ENCODE data around the gene ATP6V0B.
A peak's percentile ranks its signal among the peaks of the same experiment; 100 is the strongest.

Gene ATP6V0B

GRCh38 chr1:43974443-43975248, at the start of gene ATP6V0B:
Gene ATP6V0B, plus strand, starts transcription at chr1:43974960. Its CDS starts 81 bp downstream, at chr1:43975041.
- TF ChIP-seq, protein P1, sequence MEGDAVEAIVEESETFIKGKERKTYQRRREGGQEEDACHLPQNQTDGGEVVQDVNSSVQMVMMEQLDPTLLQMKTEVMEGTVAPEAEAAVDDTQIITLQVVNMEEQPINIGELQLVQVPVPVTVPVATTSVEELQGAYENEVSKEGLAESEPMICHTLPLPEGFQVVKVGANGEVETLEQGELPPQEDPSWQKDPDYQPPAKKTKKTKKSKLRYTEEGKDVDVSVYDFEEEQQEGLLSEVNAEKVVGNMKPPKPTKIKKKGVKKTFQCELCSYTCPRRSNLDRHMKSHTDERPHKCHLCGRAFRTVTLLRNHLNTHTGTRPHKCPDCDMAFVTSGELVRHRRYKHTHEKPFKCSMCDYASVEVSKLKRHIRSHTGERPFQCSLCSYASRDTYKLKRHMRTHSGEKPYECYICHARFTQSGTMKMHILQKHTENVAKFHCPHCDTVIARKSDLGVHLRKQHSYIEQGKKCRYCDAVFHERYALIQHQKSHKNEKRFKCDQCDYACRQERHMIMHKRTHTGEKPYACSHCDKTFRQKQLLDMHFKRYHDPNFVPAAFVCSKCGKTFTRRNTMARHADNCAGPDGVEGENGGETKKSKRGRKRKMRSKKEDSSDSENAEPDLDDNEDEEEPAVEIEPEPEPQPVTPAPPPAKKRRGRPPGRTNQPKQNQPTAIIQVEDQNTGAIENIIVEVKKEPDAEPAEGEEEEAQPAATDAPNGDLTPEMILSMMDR (conservative IDR thresholded peaks at IDR 0.05), result no peak; the same call in 1 of the 2 replicates
- peak; percentile 69; the same call in 1 of the 2 replicates for TF ChIP-seq ZFX (IDR thresholded peaks at IDR 0.05)
- peak within 1 kb of the TSS; percentile 96 for H3K27ac ChIP-seq

- no peak for TF ChIP-seq ZFX (IDR thresholded peaks at IDR 0.05)
- TF ChIP-seq, protein P1 (conservative IDR thresholded peaks at IDR 0.05), result no peak
- no peak overlapping the region for H3K27ac ChIP-seq
Measured at GRCh38 chr1:43925846-43926245, 48.9 kb upstream of the ATP6V0B start.

DNA sequence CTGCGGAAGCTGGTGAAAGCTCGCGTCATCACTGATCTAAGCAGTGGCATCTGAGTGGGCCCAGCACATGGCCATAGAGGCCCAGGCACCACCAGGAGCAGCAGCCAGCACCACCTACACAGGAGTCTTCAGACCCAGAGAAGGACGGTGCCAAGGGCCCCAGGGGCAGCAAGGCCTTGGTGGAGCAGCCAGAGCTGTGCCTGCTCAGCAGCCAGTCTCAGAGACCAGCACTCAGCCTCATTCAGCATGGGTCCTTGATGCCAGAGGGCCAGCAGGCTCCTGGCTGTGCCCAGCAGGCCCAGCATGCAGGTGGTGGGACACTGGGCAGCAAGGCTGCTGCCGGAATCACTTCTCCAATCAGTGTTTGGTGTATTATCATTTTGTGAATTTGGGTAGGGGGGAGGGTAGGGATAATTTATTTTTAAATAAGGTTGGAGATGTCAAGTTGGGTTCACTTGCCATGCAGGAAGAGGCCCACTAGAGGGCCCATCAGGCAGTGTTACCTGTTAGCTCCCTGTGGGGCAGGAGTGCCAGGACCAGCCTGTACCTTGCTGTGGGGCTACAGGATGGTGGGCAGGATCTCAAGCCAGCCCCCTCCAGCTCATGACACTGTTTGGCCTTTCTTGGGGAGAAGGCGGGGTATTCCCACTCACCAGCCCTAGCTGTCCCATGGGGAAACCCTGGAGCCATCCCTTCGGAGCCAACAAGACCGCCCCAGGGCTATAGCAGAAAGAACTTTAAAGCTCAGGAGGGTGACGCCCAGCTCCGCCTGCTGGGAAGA, 44.4 kb upstream of the ATP6V0B start:
- no peak for TF ChIP-seq ZFX (IDR thresholded peaks at IDR 0.05)
- TF ChIP-seq, protein P1 (conservative IDR thresholded peaks at IDR 0.05), result peak; percentile 77
- H3K27ac ChIP-seq, result no peak overlapping the region

- no peak for TF ChIP-seq ZFX (IDR thresholded peaks at IDR 0.05)
- TF ChIP-seq, protein P1 (conservative IDR thresholded peaks at IDR 0.05), result no peak
- no peak overlapping the region for H3K27ac ChIP-seq
Measured at GRCh38 chr1:43930949-43931275, 43.8 kb upstream of the ATP6V0B start.

DNA sequence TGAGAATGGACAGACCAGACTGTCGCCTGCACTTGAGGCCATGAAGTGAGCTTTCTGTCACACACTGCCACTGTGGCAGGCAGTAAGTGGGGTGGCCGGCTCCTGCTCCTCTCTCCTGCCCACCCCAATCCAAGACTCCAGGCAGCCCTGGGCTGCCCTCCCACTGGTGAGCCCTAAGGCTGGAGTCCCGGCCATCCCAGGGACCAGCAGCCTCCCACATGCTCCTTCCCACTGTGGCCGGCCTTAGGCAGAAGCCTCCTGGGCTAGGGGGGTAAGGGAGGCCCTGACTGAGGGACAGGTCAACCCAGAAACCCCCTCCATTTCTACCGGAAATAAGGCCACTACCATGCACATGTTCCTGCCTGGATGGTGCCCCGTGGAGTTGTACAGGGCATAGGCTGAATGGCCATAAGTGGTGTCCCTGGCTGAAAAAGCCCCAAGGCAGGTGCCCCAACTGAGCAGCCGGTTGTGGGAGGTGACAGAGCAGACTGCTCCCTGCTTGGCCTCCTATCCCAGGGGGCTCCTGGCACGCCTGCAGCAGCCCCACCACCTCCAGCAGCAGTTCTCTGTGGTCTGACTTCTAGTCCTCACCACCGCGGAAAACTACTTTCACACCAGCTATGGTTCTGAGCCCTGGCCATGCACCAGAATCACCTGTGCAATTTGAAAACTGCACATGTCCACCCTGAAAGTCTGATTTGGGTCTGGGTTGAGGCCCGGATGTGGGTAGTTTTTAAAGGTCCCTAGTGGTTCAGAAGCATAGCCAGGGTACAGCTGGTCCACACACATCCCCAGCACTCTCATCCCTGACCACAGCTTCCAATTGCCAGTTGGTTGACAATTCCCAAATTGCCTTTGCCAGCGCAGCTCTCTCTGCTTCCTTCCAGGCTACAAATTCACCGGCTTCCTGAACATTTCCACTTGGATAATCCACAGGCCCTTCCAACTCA, 42.8 kb upstream of the ATP6V0B start:
- H3K27ac ChIP-seq, result no peak overlapping the region
- no peak for TF ChIP-seq ZFX (IDR thresholded peaks at IDR 0.05)
- TF ChIP-seq, protein P1 (conservative IDR thresholded peaks at IDR 0.05), result no peak

DNA sequence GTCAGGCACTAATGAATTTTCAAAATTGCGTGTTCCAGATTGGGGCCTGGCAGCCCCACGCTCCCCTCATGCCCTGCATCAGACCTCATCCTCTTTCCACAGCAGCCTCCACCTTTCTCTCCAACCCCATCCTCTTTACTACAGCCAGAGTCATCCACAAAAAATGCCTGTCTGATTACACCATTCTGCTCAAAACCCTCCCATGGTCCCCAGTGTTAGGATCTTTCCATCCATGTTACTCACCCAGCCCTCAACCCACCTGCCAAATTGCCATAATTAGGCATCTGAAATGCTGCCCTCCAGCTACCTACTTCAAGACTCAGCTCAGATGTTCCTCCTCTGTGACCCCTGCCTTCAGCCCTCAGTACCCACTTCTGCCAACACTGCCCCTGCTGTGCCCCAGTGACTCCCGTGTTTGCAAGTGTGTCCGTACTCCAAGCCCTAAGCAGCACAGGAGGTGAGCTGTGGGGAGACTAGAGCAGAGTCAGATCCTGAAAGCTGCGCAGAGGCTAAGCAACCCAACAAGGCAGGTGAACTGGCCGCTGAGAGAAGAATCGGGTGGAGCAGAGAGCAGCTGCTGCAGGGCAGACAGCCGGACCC, 41.9 kb upstream of the ATP6V0B start:
- TF ChIP-seq, protein P1 (conservative IDR thresholded peaks at IDR 0.05), result no peak
- no peak for TF ChIP-seq ZFX (IDR thresholded peaks at IDR 0.05)
- H3K27ac ChIP-seq, result no peak overlapping the region

Measured in C4-2B (cell line).